GM19351 (cell line): ENCODE measurements around the gene HMSD.
"Not testable (repeated sequence)": the region's sequence is repeated elsewhere in the genome, so short reads cannot be mapped to it uniquely, and the experiment has no call there.

Experiments used
- ATAC-seq: cut with Tn5 transposase; IDR thresholded peaks from one replicate; pipeline ENCODE4 v1.9.1; 2021; ENCODE audit warnings: mild to moderate bottlenecking, moderate library complexity; ENCODE audit not compliant: unreplicated experiment

The HMSD gene, protein sequence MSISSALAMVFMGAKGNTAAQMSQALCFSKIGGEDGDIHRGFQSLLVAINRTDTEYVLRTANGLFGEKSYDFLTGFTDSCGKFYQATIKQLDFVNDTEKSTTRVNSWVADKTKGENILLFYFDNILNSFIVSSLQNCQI

DNA sequence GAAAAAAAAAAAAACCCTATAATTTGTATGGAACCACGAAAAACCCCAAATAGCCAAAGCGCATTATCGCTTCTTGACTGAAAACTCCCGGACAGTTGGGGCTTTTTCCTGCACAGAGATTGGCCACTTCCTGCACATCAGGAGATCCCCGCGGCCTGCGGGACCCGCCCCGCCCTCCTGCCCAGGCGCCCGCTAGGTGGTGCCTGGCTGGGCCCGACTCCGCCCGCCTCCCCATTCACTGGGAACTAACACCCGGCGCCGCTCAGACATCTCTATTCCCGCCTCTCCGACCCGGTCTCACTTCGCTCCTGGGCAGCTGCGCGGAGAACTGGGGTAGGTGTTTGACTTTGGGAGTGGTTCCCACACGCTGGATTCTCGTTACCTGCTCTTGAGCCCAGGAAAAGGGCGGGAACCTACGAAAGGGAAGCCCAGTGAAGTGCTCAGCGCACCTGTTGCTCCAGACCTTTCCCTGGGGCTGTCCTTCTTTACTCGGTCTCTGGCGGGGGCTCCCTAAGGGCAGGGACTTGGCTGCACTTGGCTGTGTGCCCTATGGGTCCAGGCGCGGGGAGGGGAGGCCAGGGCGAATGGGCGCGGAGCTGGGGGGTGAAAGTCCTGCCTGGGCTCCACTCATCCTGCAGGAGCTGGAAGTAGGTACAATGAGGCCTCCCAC is at the start of gene HMSD:
Gene HMSD, plus strand, starts transcription at position 234 of the 670 bp plus-strand sequence. CDS start 4,155 bp downstream, outside the sequence.
- ATAC-seq, result peak; percentile 87

DNA sequence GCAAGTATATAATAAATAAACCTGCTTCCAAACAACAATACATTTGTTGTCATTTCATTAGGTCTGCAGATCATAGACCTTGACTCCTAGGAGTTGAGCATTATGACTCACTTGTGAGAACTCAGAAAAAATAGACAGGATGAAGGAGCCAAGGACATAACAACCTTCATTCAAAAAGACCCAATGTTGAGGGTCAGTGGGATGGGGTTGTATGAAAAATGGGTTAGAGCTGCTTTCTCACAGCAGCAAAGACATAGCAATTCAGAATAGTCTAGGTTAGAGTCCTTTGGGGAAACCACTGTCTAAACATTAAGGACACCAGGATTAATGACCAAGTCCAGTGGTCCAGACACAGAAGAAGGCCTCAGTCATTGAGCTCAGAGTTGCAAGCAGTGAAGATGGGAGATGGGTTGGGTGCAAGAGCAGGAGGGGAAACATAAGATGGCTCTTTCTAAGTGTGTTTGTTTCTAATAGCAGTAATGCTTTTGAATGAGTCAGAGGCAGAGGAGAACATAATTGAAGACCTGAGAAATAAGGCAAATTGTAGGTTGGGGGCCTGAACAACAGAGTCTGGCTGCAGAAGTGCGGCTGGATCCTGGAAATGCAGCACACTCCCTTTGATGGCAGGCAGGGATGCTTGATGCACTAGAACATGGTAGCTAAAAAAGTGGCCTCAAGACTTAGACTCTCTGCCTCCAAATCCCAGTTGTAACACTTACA is 45.1 kb upstream of the HMSD start:
- no peak for ATAC-seq

DNA sequence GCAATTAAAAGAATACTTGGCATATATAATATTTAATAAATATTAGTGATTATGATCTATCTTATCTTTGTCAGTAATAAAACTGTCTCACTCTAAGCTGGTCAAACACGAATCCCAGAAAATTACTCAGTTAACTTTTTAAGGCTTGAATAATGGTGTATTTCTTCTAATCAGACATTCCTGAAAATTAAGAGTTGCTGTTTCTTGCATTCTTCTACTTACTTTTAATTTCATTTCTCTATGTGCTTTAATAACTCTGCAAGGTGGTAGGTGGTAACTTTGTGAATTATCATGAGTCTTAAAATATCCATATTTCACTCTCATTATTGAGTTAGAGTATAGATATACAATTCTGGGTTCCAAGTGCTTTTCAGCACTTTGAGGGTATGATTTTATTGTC is 44.4 kb upstream of the HMSD start:
- no peak for ATAC-seq

DNA sequence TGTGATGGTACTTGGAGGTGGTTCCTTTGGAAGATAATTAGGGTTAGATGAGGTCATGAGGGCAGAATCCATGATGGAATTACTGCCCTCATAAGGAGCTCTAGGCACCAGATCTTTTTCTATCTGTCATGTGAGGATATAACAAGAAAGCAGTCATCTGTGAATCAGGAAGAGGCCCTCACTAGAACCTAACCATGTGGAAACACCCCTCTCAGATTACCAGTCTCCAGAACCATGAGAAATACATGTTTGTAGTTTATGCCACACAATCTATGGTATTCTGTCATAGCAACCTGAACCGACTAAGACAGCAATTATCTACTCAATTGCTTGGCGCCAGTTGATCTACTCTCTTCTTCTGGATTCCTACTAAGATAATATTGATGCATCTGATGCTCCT is 43.7 kb upstream of the HMSD start:
- no peak for ATAC-seq

DNA sequence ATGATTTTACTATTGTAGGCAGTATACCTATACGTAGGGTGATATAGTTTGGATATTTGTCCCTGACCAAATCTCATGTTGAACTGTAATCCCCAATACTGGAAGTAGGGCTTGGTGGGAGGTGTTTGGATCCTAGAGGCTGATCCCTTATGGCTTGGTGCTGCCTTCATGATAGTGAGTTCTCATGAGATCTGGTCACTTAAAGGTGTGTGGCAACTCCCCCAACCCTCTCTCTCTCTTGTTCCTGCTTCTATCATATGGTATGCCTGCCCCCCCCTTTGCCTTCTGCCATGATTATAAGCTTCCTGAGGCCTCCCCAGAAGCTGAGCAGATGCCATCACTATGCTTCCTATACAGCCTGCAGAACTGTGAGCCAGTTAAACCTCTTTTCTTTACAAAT is 43.0 kb upstream of the HMSD start:
- no peak for ATAC-seq

DNA sequence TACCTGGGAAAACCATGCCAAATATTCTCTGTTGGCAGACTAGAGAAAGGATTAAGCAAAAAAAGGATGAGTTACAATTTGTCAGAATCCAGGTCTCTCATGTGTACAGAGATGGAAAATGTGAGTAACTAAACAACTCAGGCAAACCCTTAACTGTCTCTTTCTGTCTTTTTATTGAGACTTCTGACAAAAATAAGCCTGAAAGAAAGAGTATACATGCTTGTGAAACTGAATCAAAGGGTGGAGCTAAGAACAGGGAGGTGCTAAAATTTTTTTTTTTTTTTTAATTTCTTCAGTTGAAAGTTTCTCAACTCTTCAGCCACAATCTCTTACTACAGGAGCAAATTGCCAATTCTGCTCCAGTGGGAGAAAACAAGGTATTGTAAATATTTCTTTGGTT is 41.4 kb upstream of the HMSD start, which contains the start of gene SERPINB10:
Gene SERPINB10, plus strand, starts transcription at position 295 of the 400 bp plus-strand sequence. CDS start 7,553 bp downstream, outside the sequence.
- ATAC-seq, result peak; percentile 80

DNA sequence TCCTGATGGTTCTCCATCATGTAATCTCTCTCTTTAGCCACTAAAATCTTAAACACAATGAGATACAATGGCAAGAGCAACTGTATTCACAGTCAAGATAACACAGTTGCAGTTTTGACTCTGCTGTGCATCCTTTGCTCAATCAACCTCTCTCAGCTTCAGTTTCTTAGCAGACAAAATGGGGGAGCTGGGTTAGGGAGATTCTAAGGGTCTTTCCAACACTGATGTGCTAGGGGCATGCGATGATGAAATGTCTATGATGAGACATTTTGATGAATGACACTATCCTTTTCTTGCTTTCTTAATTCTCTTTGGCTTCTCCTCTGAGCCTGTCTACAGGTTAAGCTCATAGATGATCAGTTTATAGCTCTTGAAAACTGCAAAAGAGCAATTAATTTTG is 40.2 kb upstream of the HMSD start:
- ATAC-seq, result no peak

DNA sequence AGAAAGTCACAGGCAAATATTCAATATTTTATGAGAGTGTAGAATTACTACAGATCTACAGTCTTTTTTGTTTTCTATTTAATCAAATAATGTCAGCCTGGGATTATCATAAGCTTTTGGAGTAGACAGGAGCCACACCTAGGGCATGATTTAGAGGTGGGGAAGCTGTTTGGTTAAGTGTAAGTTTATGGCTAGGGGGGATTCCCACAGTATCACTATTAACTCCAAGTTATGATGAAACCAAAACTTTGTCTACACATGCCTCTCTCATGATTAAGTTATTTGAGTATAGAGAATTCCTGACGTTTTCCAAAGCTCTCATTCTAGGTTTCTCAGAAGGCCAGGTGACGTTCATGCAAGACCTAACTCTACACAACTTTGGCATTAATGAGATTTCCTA is 39.2 kb upstream of the HMSD start:
- peak; percentile 52 for ATAC-seq

DNA sequence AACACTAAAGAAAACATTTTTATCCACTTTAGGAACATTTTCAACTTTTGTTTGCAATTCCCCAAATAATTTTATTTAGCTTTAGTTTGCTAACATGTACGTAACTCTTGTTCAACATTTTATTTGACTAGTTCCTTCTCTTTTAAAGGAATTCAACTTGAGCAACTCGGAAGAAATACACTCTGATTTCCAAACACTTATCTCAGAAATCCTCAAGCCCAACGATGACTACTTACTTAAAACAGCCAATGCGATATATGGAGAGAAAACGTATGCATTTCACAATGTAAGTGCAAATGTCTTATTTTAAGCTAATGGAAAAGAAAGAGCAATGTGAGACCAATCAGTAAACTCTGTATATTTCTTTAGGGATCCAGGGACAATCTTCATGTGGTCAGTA is 31.3 kb upstream of the HMSD start:
- no peak for ATAC-seq

DNA sequence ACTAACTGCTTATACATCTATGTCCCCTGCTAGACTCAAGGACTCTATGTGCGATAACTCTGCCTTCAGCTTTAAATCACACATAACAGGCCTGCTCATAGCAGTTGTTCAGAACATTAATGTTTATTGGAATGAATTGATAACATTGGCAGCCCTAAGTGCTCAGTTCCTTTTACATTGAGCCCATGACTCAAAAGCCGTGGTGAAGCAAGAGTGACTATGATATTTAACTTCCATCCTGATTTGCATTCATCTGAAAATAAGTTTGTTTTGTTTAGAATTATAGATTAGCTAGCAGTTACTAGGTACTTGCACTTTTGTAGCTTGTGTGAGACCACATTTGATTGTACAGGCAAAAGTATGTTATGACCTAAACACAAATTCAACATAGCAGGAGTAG is 27.1 kb upstream of the HMSD start:
- ATAC-seq, result no peak

DNA sequence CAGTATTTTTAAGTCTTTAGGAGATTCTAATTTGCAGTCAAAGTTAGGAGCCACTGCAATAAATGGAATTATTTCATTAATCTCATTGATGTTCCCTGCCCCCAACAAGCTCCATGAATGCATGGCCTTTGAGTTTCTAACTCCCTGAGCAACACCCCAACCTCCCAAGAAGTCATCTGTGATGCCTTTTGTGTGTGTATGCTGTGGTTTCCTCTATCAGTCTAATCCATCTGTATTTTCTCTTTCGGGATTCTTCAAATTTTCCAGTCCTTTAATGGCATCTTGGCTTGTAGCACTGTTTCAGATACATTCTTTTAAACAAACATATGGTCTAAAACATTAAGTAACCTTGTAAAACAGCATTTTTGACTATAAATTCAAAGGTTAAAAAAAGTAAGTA is 24.6 kb upstream of the HMSD start:
- ATAC-seq, result no peak

DNA sequence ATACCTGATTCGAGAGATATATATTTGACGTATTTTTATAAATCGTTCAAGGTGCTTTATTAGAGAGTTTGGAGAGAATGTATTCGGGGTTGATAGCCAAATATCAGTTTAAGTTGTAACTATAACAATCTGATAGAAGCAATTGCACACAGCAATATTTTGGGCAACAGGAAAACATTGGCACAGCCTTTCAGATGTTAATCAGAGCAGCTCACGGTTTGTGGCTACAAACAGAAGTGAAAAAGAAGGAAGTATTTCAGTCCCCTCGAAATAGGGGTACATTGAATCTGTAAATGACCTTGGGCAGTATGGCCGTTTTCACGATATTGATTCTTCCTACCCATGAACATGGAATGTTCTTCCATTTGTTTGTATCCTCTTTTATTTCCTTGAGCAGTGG is 20.8 kb upstream of the HMSD start:
- no peak for ATAC-seq

DNA sequence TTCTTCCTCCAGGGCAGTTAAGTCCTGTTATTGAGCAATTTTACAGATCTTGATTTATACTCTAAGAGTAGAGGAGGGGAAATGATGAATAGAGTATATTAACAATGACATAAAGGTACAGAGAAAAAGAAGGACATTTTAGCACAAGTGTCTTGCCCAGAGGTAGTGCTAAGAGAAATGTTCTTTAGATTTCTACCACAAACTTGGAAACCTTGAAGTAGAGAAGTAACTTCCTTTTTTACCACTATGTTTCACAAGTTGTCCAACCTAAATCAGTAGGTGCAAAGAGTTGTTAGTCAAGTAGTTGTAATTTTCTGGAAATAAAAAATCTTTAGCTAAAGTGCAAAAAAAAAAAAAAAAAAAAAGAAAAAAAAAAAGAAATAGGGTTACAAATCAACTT is 19.7 kb upstream of the HMSD start:
- ATAC-seq, result peak; percentile 43

DNA sequence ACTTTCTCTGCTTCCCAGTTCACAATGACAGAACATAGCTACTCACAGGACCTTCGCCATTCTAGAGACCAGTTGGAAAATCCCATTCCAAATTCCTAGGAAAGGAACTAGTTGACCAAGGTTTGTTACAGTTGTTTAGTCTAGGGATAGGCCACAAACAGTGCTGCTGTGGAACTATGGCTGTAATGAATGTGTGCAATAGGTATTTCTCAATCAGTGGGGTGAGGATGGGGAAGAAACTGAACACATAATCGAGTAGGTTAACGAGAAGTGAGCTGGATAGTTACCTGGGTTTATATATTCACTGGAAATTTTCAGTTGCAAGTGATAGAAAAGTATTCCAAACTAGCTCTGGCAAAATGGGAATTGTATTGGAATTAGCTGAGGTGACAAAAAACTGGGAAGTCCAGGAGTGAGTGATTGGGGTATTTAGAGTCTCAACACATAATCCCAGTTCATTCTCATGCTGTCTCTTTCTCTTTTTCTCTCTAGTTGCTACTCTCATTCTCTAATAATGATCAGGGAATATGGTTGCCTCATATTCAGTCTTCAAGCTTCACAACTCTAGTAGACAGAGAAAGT is 18.2 kb upstream of the HMSD start:
- ATAC-seq, result no peak

DNA sequence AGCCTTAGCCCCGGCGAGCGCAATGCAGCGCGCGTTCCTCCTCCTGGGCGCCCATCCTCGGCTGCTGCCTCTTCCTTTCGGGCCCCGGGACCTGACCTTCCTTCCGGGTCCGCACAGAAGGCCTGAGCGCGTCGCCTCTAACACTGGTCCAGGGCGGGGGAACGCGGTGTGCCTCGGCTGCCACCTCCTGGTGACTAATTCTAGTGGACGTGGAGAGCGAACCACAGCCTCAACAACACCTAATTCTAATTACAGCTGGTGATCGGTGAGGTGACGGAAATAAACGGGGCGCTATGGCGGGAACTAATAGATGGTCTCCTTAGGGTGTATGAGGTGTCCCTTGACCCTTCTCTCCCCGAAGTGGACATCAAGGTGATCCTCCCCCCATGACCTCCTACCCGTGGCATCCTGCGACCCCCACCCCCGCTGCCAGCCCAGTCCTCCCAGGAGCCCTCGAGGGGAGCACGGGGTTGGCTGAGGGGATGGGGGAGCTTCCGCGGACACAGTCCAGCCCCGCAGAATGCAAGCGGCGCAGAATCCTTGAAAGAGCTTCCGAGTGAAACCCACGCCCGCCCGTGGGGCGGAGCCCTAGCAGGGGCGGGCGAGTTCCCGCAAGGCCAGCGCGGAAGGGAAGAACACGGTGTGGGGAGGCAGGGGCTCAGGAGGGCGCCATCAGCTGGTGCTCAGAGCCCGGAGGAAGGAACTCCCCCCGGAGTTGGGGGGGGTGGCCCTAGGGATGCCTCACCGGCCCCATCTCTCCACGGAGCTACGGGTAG is 12.8 kb upstream of the HMSD start:
- peak; percentile 98 for ATAC-seq

DNA sequence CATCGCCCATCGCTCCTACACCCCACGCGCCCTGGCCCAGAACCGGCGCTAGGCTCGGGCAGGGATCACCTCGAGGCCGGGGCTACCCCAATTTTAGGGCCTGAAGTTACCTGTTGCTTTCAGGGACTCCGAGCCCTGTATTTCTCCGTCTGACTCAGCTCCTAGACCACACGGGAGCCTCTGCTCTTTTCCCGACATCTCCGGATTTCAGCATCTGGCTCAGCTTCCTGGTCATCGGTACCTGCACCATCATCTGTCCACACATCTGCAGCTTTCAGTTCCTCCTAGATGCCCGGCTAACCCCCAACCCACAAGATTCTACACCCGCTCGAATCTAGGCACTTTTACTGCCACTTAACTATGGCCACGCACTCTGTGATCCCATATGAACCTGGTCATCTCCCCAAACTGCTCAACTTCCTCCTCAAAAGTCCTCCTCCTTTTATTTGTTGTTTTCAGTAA is 12.1 kb upstream of the HMSD start:
- peak; percentile 12 for ATAC-seq

DNA sequence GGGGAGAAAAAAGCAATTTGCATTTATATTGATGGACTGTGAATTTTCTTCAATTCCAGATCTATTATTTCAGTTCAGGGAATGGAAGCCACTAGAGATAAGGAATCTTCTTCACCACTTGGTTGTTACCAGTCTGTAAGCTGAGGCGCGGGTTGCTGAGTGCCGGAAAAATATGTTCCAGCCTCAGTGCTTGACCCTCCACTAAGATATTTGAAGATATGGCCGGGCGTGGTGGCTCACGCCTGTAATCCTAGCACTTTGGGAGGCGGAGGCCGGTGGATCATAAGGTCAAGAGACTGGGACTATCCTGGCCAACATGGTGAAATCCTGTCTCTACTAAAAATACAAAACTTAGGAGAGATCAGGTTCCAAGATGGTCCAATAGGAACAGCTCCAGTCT is 9.1 kb upstream of the HMSD start:
- ATAC-seq, result no peak

DNA sequence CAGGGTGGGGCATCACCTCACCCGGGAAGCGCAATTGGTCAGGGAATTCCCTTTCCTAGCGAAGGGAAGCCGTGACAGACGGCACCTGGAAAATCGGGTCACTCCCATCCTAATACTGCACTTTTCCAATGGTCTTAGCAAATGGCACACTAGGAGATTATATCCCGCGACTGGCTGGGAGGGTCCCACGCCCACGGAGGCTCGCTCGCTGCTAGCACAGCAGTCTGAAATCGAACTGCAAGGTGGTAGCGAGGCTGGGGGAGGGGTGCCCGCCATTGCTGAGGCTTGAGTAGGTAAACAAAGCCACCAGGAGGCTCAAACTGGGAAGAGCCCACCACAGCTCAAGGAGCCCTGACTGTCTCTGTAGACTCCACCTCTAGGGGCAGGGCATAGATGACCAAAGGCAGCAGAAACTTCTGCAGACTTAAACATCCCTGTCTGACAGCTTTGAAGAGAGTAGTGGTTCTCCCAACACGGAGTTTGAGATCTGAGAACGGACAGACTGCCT is 8.5 kb upstream of the HMSD start:
- not testable (repeated sequence) for ATAC-seq

DNA sequence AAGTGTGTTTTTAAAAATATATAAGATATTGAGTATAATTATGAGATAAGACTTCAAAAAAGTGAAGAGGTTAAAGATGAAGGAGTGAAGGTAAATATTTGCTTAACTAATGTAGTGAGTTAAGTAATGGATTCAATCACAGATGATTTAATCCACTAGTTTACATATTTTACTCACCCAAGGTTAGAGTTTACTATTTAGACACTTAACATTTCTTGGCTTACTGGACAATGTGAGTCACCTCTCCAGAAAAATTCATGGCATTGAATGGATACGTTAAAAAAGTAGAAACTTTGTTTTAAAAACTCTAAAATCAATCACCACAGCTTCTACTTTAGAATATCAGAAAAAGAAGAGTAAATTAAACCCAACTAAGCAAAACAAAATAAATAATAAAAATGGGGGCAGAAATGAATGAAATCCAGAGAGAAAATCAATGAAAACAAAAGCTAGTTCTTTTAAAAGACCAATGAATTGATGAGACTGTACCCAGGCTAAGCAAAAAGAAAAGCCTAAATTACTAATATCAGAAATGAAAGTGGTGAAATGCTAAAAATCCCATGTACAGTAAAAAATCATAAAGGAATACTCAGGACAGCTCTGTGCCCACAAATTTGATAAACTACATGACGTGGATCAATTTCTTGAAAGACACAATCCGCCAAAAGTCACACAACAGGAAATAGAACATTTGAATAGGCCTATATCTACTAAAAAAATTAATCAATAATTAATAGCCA is 1.9 kb upstream of the HMSD start:
- no peak for ATAC-seq

DNA sequence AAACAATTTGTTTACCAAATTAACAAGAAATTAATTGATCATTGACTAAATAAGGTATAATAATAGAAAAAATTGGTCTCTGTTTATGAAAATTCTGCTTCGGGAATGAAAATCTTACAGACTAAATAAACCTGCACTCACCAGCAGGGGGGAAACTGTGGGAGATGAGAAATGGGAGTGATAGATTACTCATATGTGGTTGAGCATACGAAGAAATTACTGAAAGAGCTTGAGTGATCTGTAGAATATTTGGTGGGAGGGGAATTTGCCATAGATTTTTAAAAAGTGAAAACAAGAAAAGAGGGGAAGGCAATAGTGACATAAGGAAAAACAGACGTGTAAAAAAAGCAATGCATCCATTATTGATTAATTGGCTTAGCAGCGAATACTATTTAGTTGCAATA is 2.2 kb downstream of the HMSD start:
- ATAC-seq, result peak; percentile 53
